CD4-positive, CD25-positive, alpha-beta regulatory T cell (primary cell): ENCODE measurements around the gene BACH2. TPM values are rescaled to one million over a fixed set of nuclear protein-coding genes. Genes with fewer than 3 reads are reported as not detected.
"Not testable (repeated sequence)": the region's sequence is repeated elsewhere in the genome, so short reads cannot be mapped to it uniquely, and the experiment has no call there.

Experiments used
- ATAC-seq, 2 donors: fragments of 150-1000 bp; cut with Tn5 transposase; one replicate each; pipeline ENCODE4 v1.10.0; 2021; ENCODE audit warnings: low read depth in 2 of 2, moderate number of reproducible peaks in 2 of 2, moderate library complexity in 1 of 2
- DNase-seq, 3 donors: peaks; one replicate each; pipeline versions ENCODE4 v3.0.0 to v3.0.0-alpha.2; 2012 to 2022; ENCODE audit warnings: mixed read lengths in 1 of 3
- H3K27ac ChIP-seq: one replicate; pipeline ENCODE4 v1.7.0; 2013; ENCODE audit warnings: mild to moderate bottlenecking, low read length; ENCODE audit not compliant: insufficient read depth, poor library complexity, severe bottlenecking
- H3K27me3 ChIP-seq: one replicate; pipeline ENCODE4 v1.7.0; 2013; ENCODE audit warnings: low read length; ENCODE audit not compliant: control insufficient read depth, insufficient read depth
- H3K36me3 ChIP-seq: one replicate; pipeline ENCODE4 v1.7.0; 2013; ENCODE audit warnings: mild to moderate bottlenecking, low read length, moderate library complexity; ENCODE audit not compliant: control insufficient read depth, insufficient read depth
- H3K4me1 ChIP-seq: 2 replicates; pipeline ENCODE4 v1.7.0; 2013; ENCODE audit warnings: mild to moderate bottlenecking, low read length; ENCODE audit not compliant: insufficient read depth, control insufficient read depth, poor library complexity, severe bottlenecking
- H3K4me3 ChIP-seq: one replicate; pipeline ENCODE4 v1.7.0; 2013; ENCODE audit warnings: low read depth, mild to moderate bottlenecking, low read length, moderate library complexity
- H3K9me3 ChIP-seq, 2 experiments: 1 replicate in 1 of 2; 2 replicates in 1 of 2; pipeline ENCODE4 v1.7.0; 2013; ENCODE audit warnings: low read length in 2 of 2, mild to moderate bottlenecking in 1 of 2, moderate library complexity in 1 of 2; ENCODE audit not compliant: control insufficient read depth in 2 of 2
- H3K27ac Mint-ChIP-seq, 3 donors: one replicate each; pipeline ENCODE4 v1.8.0; 2020 to 2022; ENCODE audit warnings: mild to moderate bottlenecking in 3 of 3, mixed read lengths in 3 of 3, moderate library complexity in 2 of 3
- H3K27me3 Mint-ChIP-seq: one replicate; pipeline ENCODE4 v1.8.0; 2022; ENCODE audit warnings: mild to moderate bottlenecking, mixed read lengths
- H3K36me3 Mint-ChIP-seq: one replicate; pipeline ENCODE4 v1.8.0; 2020; ENCODE audit warnings: mixed read lengths
- H3K4me1 Mint-ChIP-seq, 4 donors: one replicate each; pipeline ENCODE4 v1.8.0; 2020 to 2022; ENCODE audit warnings: mixed read lengths in 4 of 4, mild to moderate bottlenecking in 1 of 4
- H3K4me3 Mint-ChIP-seq, 4 donors: one replicate each; pipeline ENCODE4 v1.8.0; 2020 to 2022; ENCODE audit warnings: mild to moderate bottlenecking in 4 of 4, mixed read lengths in 4 of 4, moderate library complexity in 3 of 4
- H3K9me3 Mint-ChIP-seq, 7 donors: one replicate each; pipeline ENCODE4 v1.8.0; 2020 to 2022; ENCODE audit warnings: mixed read lengths in 7 of 7, mild to moderate bottlenecking in 3 of 7, moderate library complexity in 2 of 7
- polyA plus RNA-seq, 4 donors: library from polyadenylated mRNA; unstranded; fragments of 300-500 nt; fragmentation: Illumina TruSeq; gene quantifications; one replicate each; pipeline ENCODE4 v1.2.3, GENCODE V29; 2021
- total RNA-seq: library from RNA; stranded (reverse); gene quantifications from one replicate; pipeline ENCODE4 v1.2.3, GENCODE V29; 2022

Gene BACH2
- total and polyA plus RNA-seq, 5 donors from 2014 or later = 3.8 to 51.3 (median 7.1) TPM

GRCh38 chr6:90209527-90209926, 87.1 kb downstream of the BACH2 start:
- peaks cover 5 to 59% (median 16%) of the 10 kb centered on the region in 4 donors for H3K4me1 Mint-ChIP-seq
- ATAC-seq = no peak
- no peak for DNase-seq
- H3K4me3 ChIP-seq = no peak overlapping the region
- peaks cover 5% of the 10 kb centered on the region for H3K36me3 ChIP-seq
- H3K27ac Mint-ChIP-seq = peak overlapping the region in 1 of 3 donors; percentile 47
- peaks cover 0 to 2% (median 0%) of the 10 kb centered on the region in 7 donors for H3K9me3 Mint-ChIP-seq
- H3K27me3 ChIP-seq = no peaks in the 10 kb centered on the region
- peak overlapping the region in 2 of 4 donors; percentile 10 to 66 for H3K4me3 Mint-ChIP-seq
- H3K36me3 Mint-ChIP-seq = peaks cover 20% of the 10 kb centered on the region
- H3K27ac ChIP-seq = no peak overlapping the region
- H3K4me1 ChIP-seq = no peaks in the 10 kb centered on the region
- peaks cover 6% of the 10 kb centered on the region for H3K27me3 Mint-ChIP-seq
- H3K9me3 ChIP-seq = no peaks in the 10 kb centered on the region

DNA sequence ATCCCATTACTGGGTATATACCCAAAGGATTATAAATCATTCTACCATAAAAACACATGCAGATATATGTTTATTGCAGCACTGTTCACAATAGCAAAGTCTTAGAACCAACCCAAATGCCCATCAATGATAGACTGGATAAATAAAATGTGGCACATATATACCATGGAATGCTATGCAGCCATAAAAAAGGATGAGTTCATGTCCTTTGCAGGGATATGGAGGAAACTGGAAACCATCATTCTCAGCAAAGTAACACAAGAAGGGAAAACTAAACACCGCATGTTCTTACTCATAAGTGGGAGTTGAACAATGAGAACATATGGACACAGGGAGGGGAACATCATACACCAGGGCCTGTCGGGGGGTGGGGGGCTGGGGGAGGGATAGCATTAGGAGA, 88.0 kb downstream of the BACH2 start:
- H3K4me1 Mint-ChIP-seq = peaks cover 4 to 57% (median 13%) of the 10 kb centered on the region in 4 donors
- ATAC-seq, H3K27me3 Mint-ChIP-seq, H3K9me3 ChIP-seq, H3K27me3 ChIP-seq, H3K36me3 ChIP-seq, H3K4me1 ChIP-seq, H3K9me3 Mint-ChIP-seq, H3K27ac ChIP-seq, H3K4me3 Mint-ChIP-seq, DNase-seq, H3K4me3 ChIP-seq: not testable (repeated sequence)
- peak overlapping the region in 1 of 3 donors; percentile 42 for H3K27ac Mint-ChIP-seq
- H3K36me3 Mint-ChIP-seq = peaks cover 27% of the 10 kb centered on the region

- H3K4me1 Mint-ChIP-seq = peaks cover 12 to 50% (median 17%) of the 10 kb centered on the region in 4 donors
- Histone ChIP-seq H3K4me1 (peaks cover 13% of the 10 kb centered on the region), H3K36me3 (peaks cover 10% of the 10 kb centered on the region), H3K27ac (no peak overlapping the region), H3K4me3 (no peak overlapping the region), H3K27me3 (no peaks in the 10 kb centered on the region), H3K9me3 (no peaks in the 10 kb centered on the region)
- no peak overlapping the region for H3K27ac Mint-ChIP-seq
- no peak overlapping the region for H3K4me3 Mint-ChIP-seq
- no peak for ATAC-seq
- no peak for DNase-seq
- no peaks in the 10 kb centered on the region for H3K27me3 Mint-ChIP-seq
- H3K9me3 Mint-ChIP-seq = no peaks in the 10 kb centered on the region
- H3K36me3 Mint-ChIP-seq = peaks cover 37% of the 10 kb centered on the region
Observed at GRCh38 chr6:90204327-90205056, 92.2 kb downstream of the BACH2 start.

- no peaks in the 10 kb centered on the region for H3K27me3 ChIP-seq
- ATAC-seq (no peak), DNase-seq (no peak)
- no peak overlapping the region for H3K27ac ChIP-seq
- peaks cover 0 to 2% (median 0%) of the 10 kb centered on the region in 7 donors for H3K9me3 Mint-ChIP-seq
- no peak overlapping the region for H3K4me3 Mint-ChIP-seq
- peaks cover 13% of the 10 kb centered on the region for H3K36me3 ChIP-seq
- peaks cover 13% of the 10 kb centered on the region for H3K4me1 ChIP-seq
- no peak overlapping the region for H3K4me3 ChIP-seq
- H3K4me1 Mint-ChIP-seq = peaks cover 12 to 47% (median 16%) of the 10 kb centered on the region in 4 donors
- H3K27me3 Mint-ChIP-seq = no peaks in the 10 kb centered on the region
- H3K27ac Mint-ChIP-seq = peak overlapping the region in 1 of 3 donors; percentile 25
- no peaks in the 10 kb centered on the region for H3K9me3 ChIP-seq
- peaks cover 44% of the 10 kb centered on the region for H3K36me3 Mint-ChIP-seq
Observed at GRCh38 chr6:90203672-90204071, 93.0 kb downstream of the BACH2 start.

- Mint-ChIP-seq H3K27me3 (no peaks in the 10 kb centered on the region), H3K27ac (peak overlapping the region in 2 of 3 donors; percentile 21 to 48), H3K4me1 (peaks cover 12 to 38% (median 15%) of the 10 kb centered on the region in 4 donors)
Observed at GRCh38 chr6:90202156-90202555, 94.5 kb downstream of the BACH2 start.

DNA sequence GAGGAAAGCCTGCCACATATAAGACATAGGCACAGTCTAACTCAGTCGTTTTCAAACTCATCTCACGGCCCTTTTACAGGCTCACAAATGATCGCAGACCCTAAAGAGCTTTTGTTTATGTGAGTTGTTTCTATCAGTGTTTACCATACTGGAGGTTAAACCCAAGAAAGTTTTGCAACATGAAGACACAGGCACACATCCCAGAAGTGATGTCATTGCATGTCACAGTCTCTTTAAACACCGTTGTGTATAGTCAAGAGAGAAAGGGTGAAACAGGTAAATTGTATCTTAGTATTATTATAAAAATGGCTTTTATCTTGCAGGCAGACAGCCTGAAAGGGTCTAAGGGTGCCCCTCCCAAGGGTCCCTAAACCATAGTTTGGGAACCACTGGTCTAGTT, 96.7 kb downstream of the BACH2 start:
- Mint-ChIP-seq H3K4me3 (no peak overlapping the region), H3K9me3 (peaks cover 0 to 16% (median 4%) of the 10 kb centered on the region in 7 donors), H3K36me3 (peaks cover 42% of the 10 kb centered on the region), H3K4me1 (peaks cover 18 to 43% (median 23%) of the 10 kb centered on the region in 4 donors), H3K27ac (no peak overlapping the region), H3K27me3 (no peaks in the 10 kb centered on the region)
- Histone ChIP-seq H3K4me3 (no peak overlapping the region), H3K36me3 (peaks cover 22% of the 10 kb centered on the region), H3K9me3 (peaks cover 0 to 12% of the 10 kb centered on the region in 2 experiments), H3K27ac (no peak overlapping the region), H3K27me3 (no peaks in the 10 kb centered on the region), H3K4me1 (peaks cover 15% of the 10 kb centered on the region)
- DNase-seq (no peak), ATAC-seq (no peak)

More at GRCh38 chr6:90202156-90202555, 94.5 kb downstream of the BACH2 start:
- peak overlapping the region; percentile 9 for H3K4me3 ChIP-seq
- peak in 1 of 3 donors; percentile 72 for DNase-seq
- H3K36me3 Mint-ChIP-seq = peaks cover 54% of the 10 kb centered on the region
- peaks cover 24% of the 10 kb centered on the region for H3K36me3 ChIP-seq
- H3K4me1 ChIP-seq = peaks cover 13% of the 10 kb centered on the region
- peaks cover 0 to 16% (median 4%) of the 10 kb centered on the region in 7 donors for H3K9me3 Mint-ChIP-seq
- no peak for ATAC-seq
- no peaks in the 10 kb centered on the region for H3K27me3 ChIP-seq
- no peak overlapping the region for H3K27ac ChIP-seq
- H3K9me3 ChIP-seq = peaks cover 0 to 12% of the 10 kb centered on the region in 2 experiments
- H3K4me3 Mint-ChIP-seq = peak overlapping the region in 2 of 4 donors; percentile 18 to 39

DNA sequence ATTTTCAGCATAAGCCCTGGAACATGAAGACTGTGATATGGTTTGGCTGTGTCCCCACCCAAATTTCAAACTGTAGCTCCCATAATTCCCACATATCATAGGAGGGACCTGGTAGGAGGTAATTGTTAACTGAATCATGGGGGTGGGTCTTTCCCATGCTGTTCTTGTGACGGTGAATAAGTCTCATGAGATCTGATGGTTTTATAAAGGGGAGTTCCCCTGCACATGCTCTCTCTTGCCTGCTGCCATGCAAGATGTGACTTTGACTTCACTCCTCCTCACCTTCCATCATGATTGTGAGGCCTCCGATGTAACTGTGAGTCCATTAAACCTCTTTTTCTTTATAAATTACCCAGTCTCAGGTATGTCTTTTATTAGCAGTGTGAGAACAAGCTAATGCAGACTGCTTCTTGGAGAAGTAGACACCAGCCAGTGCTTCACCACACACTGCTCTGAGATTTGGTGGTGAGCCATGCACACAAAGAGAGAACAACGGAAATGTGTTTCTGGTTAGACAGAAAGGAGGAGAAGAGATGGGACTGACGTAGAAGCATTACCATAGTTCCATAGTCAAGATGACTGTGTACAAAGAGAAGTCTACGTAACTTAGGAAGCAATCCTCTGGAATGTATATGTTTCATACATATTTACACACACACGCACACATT, 97.8 kb downstream of the BACH2 start:
- H3K27me3 ChIP-seq = no peaks in the 10 kb centered on the region
- H3K4me3 ChIP-seq = no peak overlapping the region
- no peak overlapping the region for H3K27ac ChIP-seq
- Mint-ChIP-seq H3K27ac (no peak overlapping the region), H3K36me3 (peaks cover 37% of the 10 kb centered on the region), H3K4me1 (peaks cover 18 to 47% (median 25%) of the 10 kb centered on the region in 4 donors), H3K27me3 (no peaks in the 10 kb centered on the region), H3K4me3 (no peak overlapping the region), H3K9me3 (peaks cover 0 to 16% (median 4%) of the 10 kb centered on the region in 7 donors)
- no peak for DNase-seq
- H3K4me1 ChIP-seq = peaks cover 17% of the 10 kb centered on the region
- peaks cover 19% of the 10 kb centered on the region for H3K36me3 ChIP-seq
- no peak for ATAC-seq
- H3K9me3 ChIP-seq = peaks cover 0 to 12% of the 10 kb centered on the region in 2 experiments
